Ishikawa (cell line): ENCODE data around the gene BFSP2.

ENCODE experiments used
- CEBPB ChIP-seq: IDR thresholded peaks from 2 replicates; pipeline ENCODE4 v1.6.1; 2012
- CREB1 ChIP-seq: IDR thresholded peaks from 2 replicates; pipeline ENCODE4 v1.6.1; 2012; ENCODE audit warnings: low read depth
- EP300 ChIP-seq: IDR thresholded peaks from 2 replicates; pipeline ENCODE4 v1.6.1; 2012; ENCODE audit warnings: borderline replicate concordance
- FOXM1 ChIP-seq: IDR thresholded peaks from 2 replicates; pipeline ENCODE4 v1.6.1; 2012; ENCODE audit warnings: low read depth, borderline replicate concordance
- RAD21 ChIP-seq: IDR thresholded peaks from 2 replicates; pipeline ENCODE4 v1.6.1; 2012; ENCODE audit warnings: low read depth
- TCF12 ChIP-seq: IDR thresholded peaks from 2 replicates; pipeline ENCODE4 v1.6.1; 2012; ENCODE audit warnings: low read depth
- YY1 ChIP-seq: IDR thresholded peaks from 2 replicates; pipeline ENCODE4 v1.6.1; 2012; ENCODE audit warnings: low read depth
- ZBTB7A ChIP-seq: IDR thresholded peaks from 2 replicates; pipeline ENCODE4 v1.6.1; 2012; ENCODE audit warnings: low read depth
- TF ChIP-seq, protein P1 (sequence below): IDR thresholded peaks from 2 replicates; pipeline ENCODE4 v1.6.1; 2012
- TF ChIP-seq, protein P2 (sequence below): IDR thresholded peaks from 2 replicates; pipeline ENCODE4 v1.6.1; 2012; ENCODE audit warnings: low read depth, mild to moderate bottlenecking

DNA sequence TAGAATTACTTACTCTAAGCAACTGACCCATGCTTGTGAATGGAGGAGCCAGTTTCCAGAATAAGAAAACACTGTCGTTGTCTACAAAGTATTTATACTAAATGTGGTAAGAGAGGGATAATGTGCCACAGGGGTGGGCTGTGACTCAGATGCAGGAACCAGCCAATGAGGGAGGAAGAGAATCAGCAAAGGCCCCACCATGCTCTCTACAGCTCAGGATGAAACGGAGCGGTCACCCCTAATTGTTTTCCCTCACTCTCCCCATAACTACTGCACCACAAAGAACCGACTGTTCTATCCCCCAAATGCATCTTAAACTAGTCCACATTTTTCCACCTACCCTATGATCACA, 44.5 kb downstream of the BFSP2 start:
- TF ChIP-seq EP300: no peak
- no peak for TF ChIP-seq FOXM1
- TF ChIP-seq, protein P1, sequence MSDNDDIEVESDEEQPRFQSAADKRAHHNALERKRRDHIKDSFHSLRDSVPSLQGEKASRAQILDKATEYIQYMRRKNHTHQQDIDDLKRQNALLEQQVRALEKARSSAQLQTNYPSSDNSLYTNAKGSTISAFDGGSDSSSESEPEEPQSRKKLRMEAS: no peak
- no peak for TF ChIP-seq YY1
- TF ChIP-seq CREB1: no peak
- no peak for TF ChIP-seq RAD21
- TF ChIP-seq, protein P2, sequence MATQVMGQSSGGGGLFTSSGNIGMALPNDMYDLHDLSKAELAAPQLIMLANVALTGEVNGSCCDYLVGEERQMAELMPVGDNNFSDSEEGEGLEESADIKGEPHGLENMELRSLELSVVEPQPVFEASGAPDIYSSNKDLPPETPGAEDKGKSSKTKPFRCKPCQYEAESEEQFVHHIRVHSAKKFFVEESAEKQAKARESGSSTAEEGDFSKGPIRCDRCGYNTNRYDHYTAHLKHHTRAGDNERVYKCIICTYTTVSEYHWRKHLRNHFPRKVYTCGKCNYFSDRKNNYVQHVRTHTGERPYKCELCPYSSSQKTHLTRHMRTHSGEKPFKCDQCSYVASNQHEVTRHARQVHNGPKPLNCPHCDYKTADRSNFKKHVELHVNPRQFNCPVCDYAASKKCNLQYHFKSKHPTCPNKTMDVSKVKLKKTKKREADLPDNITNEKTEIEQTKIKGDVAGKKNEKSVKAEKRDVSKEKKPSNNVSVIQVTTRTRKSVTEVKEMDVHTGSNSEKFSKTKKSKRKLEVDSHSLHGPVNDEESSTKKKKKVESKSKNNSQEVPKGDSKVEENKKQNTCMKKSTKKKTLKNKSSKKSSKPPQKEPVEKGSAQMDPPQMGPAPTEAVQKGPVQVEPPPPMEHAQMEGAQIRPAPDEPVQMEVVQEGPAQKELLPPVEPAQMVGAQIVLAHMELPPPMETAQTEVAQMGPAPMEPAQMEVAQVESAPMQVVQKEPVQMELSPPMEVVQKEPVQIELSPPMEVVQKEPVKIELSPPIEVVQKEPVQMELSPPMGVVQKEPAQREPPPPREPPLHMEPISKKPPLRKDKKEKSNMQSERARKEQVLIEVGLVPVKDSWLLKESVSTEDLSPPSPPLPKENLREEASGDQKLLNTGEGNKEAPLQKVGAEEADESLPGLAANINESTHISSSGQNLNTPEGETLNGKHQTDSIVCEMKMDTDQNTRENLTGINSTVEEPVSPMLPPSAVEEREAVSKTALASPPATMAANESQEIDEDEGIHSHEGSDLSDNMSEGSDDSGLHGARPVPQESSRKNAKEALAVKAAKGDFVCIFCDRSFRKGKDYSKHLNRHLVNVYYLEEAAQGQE: no peak
- TF ChIP-seq CEBPB: no peak
- TF ChIP-seq ZBTB7A: no peak
- no peak for TF ChIP-seq TCF12
